Measurements from ENCODE around the gene CYGB. TPM values are rescaled to one million over a fixed set of nuclear protein-coding genes. Genes with fewer than 3 reads are reported as not detected.

CYGB gene
- total RNA-seq, 1 donor from 2014 or later = 9.1 TPM

- H3K27me3 Mint-ChIP-seq (ENCODE audit: unreplicated experiment) = no peaks in the 10 kb centered on the region
- no peaks in the 10 kb centered on the region for H3K9me3 Mint-ChIP-seq (ENCODE audit: unreplicated experiment)
- no peak overlapping the region for H3K4me3 Mint-ChIP-seq (ENCODE audit: unreplicated experiment)
- H3K27ac Mint-ChIP-seq (ENCODE audit: unreplicated experiment) = no peak overlapping the region
- H3K4me1 Mint-ChIP-seq (ENCODE audit: unreplicated experiment) = peaks cover 29% of the 10 kb centered on the region
- TF ChIP-seq, protein P1, sequence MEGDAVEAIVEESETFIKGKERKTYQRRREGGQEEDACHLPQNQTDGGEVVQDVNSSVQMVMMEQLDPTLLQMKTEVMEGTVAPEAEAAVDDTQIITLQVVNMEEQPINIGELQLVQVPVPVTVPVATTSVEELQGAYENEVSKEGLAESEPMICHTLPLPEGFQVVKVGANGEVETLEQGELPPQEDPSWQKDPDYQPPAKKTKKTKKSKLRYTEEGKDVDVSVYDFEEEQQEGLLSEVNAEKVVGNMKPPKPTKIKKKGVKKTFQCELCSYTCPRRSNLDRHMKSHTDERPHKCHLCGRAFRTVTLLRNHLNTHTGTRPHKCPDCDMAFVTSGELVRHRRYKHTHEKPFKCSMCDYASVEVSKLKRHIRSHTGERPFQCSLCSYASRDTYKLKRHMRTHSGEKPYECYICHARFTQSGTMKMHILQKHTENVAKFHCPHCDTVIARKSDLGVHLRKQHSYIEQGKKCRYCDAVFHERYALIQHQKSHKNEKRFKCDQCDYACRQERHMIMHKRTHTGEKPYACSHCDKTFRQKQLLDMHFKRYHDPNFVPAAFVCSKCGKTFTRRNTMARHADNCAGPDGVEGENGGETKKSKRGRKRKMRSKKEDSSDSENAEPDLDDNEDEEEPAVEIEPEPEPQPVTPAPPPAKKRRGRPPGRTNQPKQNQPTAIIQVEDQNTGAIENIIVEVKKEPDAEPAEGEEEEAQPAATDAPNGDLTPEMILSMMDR (IDR thresholded peaks at IDR 0.05) = no peak
- DNase-seq (ENCODE audit: extremely low spot score, unreplicated experiment) = no peak
- peaks cover 3% of the 10 kb centered on the region for H3K36me3 Mint-ChIP-seq (ENCODE audit: unreplicated experiment)
These were observed 47.3 kb downstream of the CYGB start for GRCh38 chr17:76490112-76490710.

- Mint-ChIP-seq H3K27ac (ENCODE audit: unreplicated experiment) (no peak overlapping the region), H3K4me3 (ENCODE audit: unreplicated experiment) (no peak overlapping the region), H3K9me3 (ENCODE audit: unreplicated experiment) (no peaks in the 10 kb centered on the region), H3K36me3 (ENCODE audit: unreplicated experiment) (peaks cover 3% of the 10 kb centered on the region), H3K4me1 (ENCODE audit: unreplicated experiment) (peaks cover 13% of the 10 kb centered on the region), H3K27me3 (ENCODE audit: unreplicated experiment) (no peaks in the 10 kb centered on the region)
- TF ChIP-seq, protein P1 (IDR thresholded peaks at IDR 0.05) = no peak
- DNase-seq (ENCODE audit: extremely low spot score, unreplicated experiment) = no peak
These were observed 49.9 kb downstream of the CYGB start for GRCh38 chr17:76487451-76488192.

DNA sequence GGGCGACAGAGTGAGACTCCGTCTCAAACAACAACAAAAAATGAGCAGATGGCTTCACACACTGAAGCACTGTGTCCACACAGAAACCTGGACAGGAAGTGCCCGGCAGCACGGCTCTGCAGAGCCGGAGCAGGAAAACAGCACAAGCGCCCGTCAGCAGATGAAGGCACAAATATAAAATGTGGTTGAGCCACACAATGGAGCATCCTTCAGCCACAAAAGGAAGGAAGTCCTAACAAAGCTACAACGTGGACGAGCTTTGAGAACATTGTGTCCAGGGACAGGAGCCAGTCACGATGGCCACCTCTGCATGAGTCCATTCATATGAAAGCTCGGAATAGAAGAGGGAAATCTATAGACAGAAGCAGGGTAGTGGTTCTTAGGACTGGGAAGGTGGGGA lies 51.9 kb downstream of the CYGB start:
- TF ChIP-seq, protein P1 (IDR thresholded peaks at IDR 0.05) = no peak
- Mint-ChIP-seq H3K27ac (ENCODE audit: unreplicated experiment) (no peak overlapping the region), H3K9me3 (ENCODE audit: unreplicated experiment) (no peaks in the 10 kb centered on the region), H3K36me3 (ENCODE audit: unreplicated experiment) (peaks cover 3% of the 10 kb centered on the region), H3K27me3 (ENCODE audit: unreplicated experiment) (no peaks in the 10 kb centered on the region), H3K4me1 (ENCODE audit: unreplicated experiment) (peaks cover 11% of the 10 kb centered on the region), H3K4me3 (ENCODE audit: unreplicated experiment) (no peak overlapping the region)
- no peak for DNase-seq (ENCODE audit: extremely low spot score, unreplicated experiment)

- DNase-seq (ENCODE audit: extremely low spot score, unreplicated experiment) = no peak
- Mint-ChIP-seq H3K36me3 (ENCODE audit: unreplicated experiment) (peaks cover 3% of the 10 kb centered on the region), H3K9me3 (ENCODE audit: unreplicated experiment) (no peaks in the 10 kb centered on the region), H3K27ac (ENCODE audit: unreplicated experiment) (no peak overlapping the region), H3K4me3 (ENCODE audit: unreplicated experiment) (no peak overlapping the region), H3K27me3 (ENCODE audit: unreplicated experiment) (no peaks in the 10 kb centered on the region), H3K4me1 (ENCODE audit: unreplicated experiment) (peaks cover 13% of the 10 kb centered on the region)
- TF ChIP-seq, protein P1 (IDR thresholded peaks at IDR 0.05) = no peak
These were observed 53.2 kb downstream of the CYGB start for GRCh38 chr17:76484228-76484725.

DNA sequence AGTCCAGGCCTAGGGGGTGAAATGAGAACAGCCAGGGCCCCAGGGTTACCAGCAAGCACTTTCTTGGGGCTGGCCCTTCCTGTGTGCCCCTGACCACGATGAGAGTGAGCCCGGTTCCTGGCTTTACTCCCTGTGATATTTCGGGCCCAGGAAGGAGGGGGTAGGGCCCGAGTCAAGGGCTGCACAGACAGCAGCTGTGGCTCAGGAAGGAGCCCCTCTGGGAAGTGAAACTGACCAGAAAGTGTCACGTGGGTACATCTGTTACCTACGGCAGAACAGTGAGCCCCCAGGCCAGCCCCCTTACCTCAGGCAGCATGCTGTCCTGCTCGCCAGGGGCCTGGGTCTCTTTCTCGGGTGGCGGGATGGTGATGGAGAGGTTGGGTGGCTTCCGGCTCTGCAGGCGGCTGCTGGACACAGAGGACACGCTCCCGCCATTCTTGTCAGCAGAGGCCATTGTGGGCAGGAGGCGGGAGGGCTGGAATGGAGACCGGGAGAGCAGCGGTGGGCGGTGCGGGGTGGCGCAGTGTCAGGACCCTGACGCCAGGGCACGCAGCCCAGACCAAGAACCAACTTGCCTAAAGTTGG lies 56.3 kb downstream of the CYGB start:
- no peaks in the 10 kb centered on the region for H3K36me3 Mint-ChIP-seq (ENCODE audit: unreplicated experiment)

More for the DNA sequence above, 56.3 kb downstream of the CYGB start:
- no peaks in the 10 kb centered on the region for H3K27me3 Mint-ChIP-seq (ENCODE audit: unreplicated experiment)
- no peak overlapping the region for H3K4me3 Mint-ChIP-seq (ENCODE audit: unreplicated experiment)
- TF ChIP-seq, protein P1 (IDR thresholded peaks at IDR 0.05) = no peak
- peaks cover 13% of the 10 kb centered on the region for H3K4me1 Mint-ChIP-seq (ENCODE audit: unreplicated experiment)
- no peak overlapping the region for H3K27ac Mint-ChIP-seq (ENCODE audit: unreplicated experiment)
- no peak for DNase-seq (ENCODE audit: extremely low spot score, unreplicated experiment)
- no peaks in the 10 kb centered on the region for H3K9me3 Mint-ChIP-seq (ENCODE audit: unreplicated experiment)

Measured in osteocyte (in vitro differentiated cells).